ENCODE measurements around the gene BRCC3. TPM values are rescaled to one million over a fixed set of nuclear protein-coding genes. Genes with fewer than 3 reads are reported as not detected.

Gene BRCC3
- total RNA-seq, 1 donor from 2014 or later = 19.0 TPM

DNA sequence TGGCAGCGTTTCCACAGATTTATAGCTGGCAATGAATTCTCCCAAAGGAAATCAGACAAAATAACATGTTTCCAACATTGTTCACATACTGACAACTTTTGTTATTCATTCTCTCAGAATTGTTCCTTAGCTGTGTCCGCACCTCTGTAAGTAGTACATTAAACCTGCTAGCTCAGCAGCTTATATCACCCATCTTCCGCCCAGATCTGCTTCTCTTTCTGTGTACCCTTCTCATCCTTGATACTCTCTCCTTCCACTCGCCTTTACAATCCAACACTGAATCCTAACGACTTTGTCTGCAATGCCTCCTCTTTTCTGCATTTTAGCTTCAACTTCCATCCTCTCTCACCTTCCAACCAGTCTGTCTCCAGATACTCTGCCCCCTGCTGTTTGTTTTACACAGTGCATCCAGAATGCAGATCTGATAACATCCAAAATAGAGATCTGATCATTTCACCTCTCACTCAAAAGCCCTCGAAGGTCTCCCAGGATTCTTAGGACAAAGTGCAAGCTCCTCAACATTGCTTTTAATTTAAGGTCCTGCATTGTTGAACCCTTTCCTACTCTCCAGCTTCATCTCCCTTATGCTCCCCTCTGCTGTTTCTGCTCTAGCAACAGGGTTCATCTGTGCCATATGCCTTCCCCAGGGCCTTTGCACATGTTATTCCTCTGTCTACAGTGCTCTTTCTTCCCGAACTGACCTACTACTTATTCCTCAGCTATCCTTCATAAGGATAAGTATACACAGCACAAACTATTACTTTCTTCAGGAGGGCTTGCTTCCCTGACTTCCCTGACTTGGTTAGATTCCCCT lies 77.6 kb downstream of the BRCC3 start:
- Mint-ChIP-seq H3K4me3 (no peak overlapping the region), H3K9me3 (peaks cover 64% of the 10 kb centered on the region), H3K4me1 (peaks cover 17% of the 10 kb centered on the region), H3K36me3 (no peaks in the 10 kb centered on the region), H3K27ac (no peak overlapping the region), H3K27me3 (ENCODE audit: low read depth) (no peaks in the 10 kb centered on the region)
- no peak for DNase-seq (ENCODE audit: low spot score in 2 of 2, unreplicated experiment in 2 of 2)
- TF ChIP-seq, protein P1, sequence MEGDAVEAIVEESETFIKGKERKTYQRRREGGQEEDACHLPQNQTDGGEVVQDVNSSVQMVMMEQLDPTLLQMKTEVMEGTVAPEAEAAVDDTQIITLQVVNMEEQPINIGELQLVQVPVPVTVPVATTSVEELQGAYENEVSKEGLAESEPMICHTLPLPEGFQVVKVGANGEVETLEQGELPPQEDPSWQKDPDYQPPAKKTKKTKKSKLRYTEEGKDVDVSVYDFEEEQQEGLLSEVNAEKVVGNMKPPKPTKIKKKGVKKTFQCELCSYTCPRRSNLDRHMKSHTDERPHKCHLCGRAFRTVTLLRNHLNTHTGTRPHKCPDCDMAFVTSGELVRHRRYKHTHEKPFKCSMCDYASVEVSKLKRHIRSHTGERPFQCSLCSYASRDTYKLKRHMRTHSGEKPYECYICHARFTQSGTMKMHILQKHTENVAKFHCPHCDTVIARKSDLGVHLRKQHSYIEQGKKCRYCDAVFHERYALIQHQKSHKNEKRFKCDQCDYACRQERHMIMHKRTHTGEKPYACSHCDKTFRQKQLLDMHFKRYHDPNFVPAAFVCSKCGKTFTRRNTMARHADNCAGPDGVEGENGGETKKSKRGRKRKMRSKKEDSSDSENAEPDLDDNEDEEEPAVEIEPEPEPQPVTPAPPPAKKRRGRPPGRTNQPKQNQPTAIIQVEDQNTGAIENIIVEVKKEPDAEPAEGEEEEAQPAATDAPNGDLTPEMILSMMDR (IDR thresholded peaks at IDR 0.05; ENCODE audit: unreplicated experiment) = peak; percentile 54

GRCh38 chrX:155169881-155170280 lies 98.6 kb downstream of the BRCC3 start:
- TF ChIP-seq, protein P1 (IDR thresholded peaks at IDR 0.05; ENCODE audit: unreplicated experiment) = no peak
- Mint-ChIP-seq H3K36me3 (no peaks in the 10 kb centered on the region), H3K27ac (no peak overlapping the region), H3K27me3 (ENCODE audit: low read depth) (no peaks in the 10 kb centered on the region), H3K9me3 (peaks cover 35% of the 10 kb centered on the region), H3K4me3 (no peak overlapping the region), H3K4me1 (peaks cover 7% of the 10 kb centered on the region)
- DNase-seq (ENCODE audit: low spot score in 2 of 2, unreplicated experiment in 2 of 2) = no peak

Other genes with a start within 250 kb of the BRCC3 start
- gene SMIM9, start 236.8 kb upstream of the BRCC3 start, total RNA-seq = not detected in 3 replicates
- gene F8A1, start 185.2 kb upstream of the BRCC3 start, total RNA-seq = 14.7 to 16.0 TPM (median 15.6 TPM) in 3 replicates
- gene F8, start 48.8 kb upstream of the BRCC3 start, total RNA-seq = 2.2 to 3.9 TPM (median 2.8 TPM) in 3 replicates
- 57.9 to 64.1 TPM (median 61.2 TPM) in 3 replicates for gene FUNDC2, start 44.7 kb upstream of the BRCC3 start, total RNA-seq
- gene CMC4, start 372 bp upstream of the BRCC3 start, total RNA-seq = 5.5 to 6.6 TPM (median 6.2 TPM) in 3 replicates
- 10.4 to 13.0 TPM (median 13.0 TPM) in 3 replicates for gene MTCP1, start 372 bp upstream of the BRCC3 start, total RNA-seq
- gene VBP1, start 145.0 kb downstream of the BRCC3 start, total RNA-seq = 31.2 to 35.2 TPM (median 32.2 TPM) in 3 replicates
- 1.6 to 1.9 TPM (median 1.7 TPM) in 3 replicates for gene RAB39B, start 193.0 kb downstream of the BRCC3 start, total RNA-seq

All from mesothelial cell of epicardium (in vitro differentiated cells).